ENCODE measurements around the gene SYT2. TPM values are rescaled to one million over a fixed set of nuclear protein-coding genes. Genes with fewer than 3 reads are reported as not detected.
A peak's percentile ranks its signal among the peaks of the same experiment; 100 is the strongest.

SYT2 gene
- total and polyA plus RNA-seq, 8 donors = 1.1 to 5.4 (median 2.5) TPM; not detected in 1

GRCh38 chr1:202605515-202605914 lies 104.7 kb downstream of the SYT2 start:
- DNase-seq (no peak), ATAC-seq (no peak)
- TF ChIP-seq CTCF (IDR thresholded peaks at IDR 0.05) = no peak
- peaks cover 0 to 2% of the 10 kb centered on the region in 2 donors for H3K9me3 ChIP-seq
- H3K4me3 ChIP-seq = no peak overlapping the region
- intact Hi-C loops (cut with DNase I) = loop anchor here in 1 of 2 donors (10.0 kb wide), 1 partner anchor 141 kb away; no protein-coding TSS in a partner anchor
- no peaks in the 10 kb centered on the region for H3K4me1 ChIP-seq
- peaks cover 0 to 62% of the 10 kb centered on the region in 2 donors for H3K27me3 ChIP-seq
- no peak overlapping the region for H3K27ac ChIP-seq
- no peaks in the 10 kb centered on the region for H3K36me3 ChIP-seq

GRCh38 chr1:202603435-202603834 lies 106.8 kb downstream of the SYT2 start:
- no peak overlapping the region for H3K4me3 ChIP-seq
- no peak for DNase-seq

GRCh38 chr1:202600432-202601041 lies 109.7 kb downstream of the SYT2 start:
- H3K27ac ChIP-seq = no peak overlapping the region

More at GRCh38 chr1:202603435-202603834, 106.8 kb downstream of the SYT2 start:
- Histone ChIP-seq H3K9me3 (no peaks in the 10 kb centered on the region), H3K4me1 (no peaks in the 10 kb centered on the region), H3K36me3 (no peaks in the 10 kb centered on the region), H3K27ac (no peak overlapping the region), H3K27me3 (peaks cover 0 to 82% of the 10 kb centered on the region in 2 donors)
- ATAC-seq = no peak
- intact Hi-C loops (cut with DNase I) = loop anchor here in 1 of 2 donors (10.0 kb wide), 1 partner anchor 139 kb away; no protein-coding TSS in a partner anchor
- no peak for TF ChIP-seq CTCF (IDR thresholded peaks at IDR 0.05)

GRCh38 chr1:202599669-202600431 lies 110.4 kb downstream of the SYT2 start:
- ATAC-seq (peak; percentile 96), DNase-seq (peak in 3 of 4 donors; percentile 56 to 81 (median 75))
- TF ChIP-seq CTCF (IDR thresholded peaks at IDR 0.05) = peak; percentile 48 to 67
- Histone ChIP-seq H3K36me3 (no peaks in the 10 kb centered on the region), H3K27ac (no peak overlapping the region), H3K27me3 (peaks cover 0 to 86% of the 10 kb centered on the region in 2 donors), H3K4me3 (no peak overlapping the region), H3K9me3 (no peaks in the 10 kb centered on the region), H3K4me1 (no peaks in the 10 kb centered on the region)
- intact Hi-C loops (cut with DNase I) = loop anchor here in 1 of 2 donors (10.0 kb wide), 1 partner anchor 135 kb away; no protein-coding TSS in a partner anchor

More at GRCh38 chr1:202600432-202601041, 109.7 kb downstream of the SYT2 start:
- Histone ChIP-seq H3K9me3 (no peaks in the 10 kb centered on the region), H3K36me3 (no peaks in the 10 kb centered on the region), H3K4me3 (no peak overlapping the region), H3K4me1 (no peaks in the 10 kb centered on the region), H3K27me3 (peaks cover 0 to 85% of the 10 kb centered on the region in 2 donors)
- DNase-seq (no peak), ATAC-seq (no peak)
- peak in 1 of 2 donors; percentile 10 for TF ChIP-seq CTCF (IDR thresholded peaks at IDR 0.05)
- intact Hi-C loops (cut with DNase I) = loop anchor here in 1 of 2 donors (10.0 kb wide), 1 partner anchor 136 kb away; no protein-coding TSS in a partner anchor

Data from left lung (tissue), 10 donors.